Renal pelvis (tissue), 3 donors: ENCODE measurements around the gene GLRX3. TPM values are rescaled to one million over a fixed set of nuclear protein-coding genes. Genes with fewer than 3 reads are reported as not detected.

Experiments
- polyA plus RNA-seq, 3 donors: library from polyadenylated mRNA; unstranded; fragments of 120-200 nt; gene quantifications; one replicate each; pipeline ENCODE4 v1.2.1, GENCODE V29; 2013; ENCODE audit not compliant: insufficient read length in 3 of 3

Gene GLRX3
- polyA plus RNA-seq, 3 donors, result 78.1 to 83.2 (median 82.9) TPM

Other genes starting within 250 kb of the GLRX3 start
- 1 to 10 TPM; 1.6 to 2.0 (median 1.9) TPM for gene EBF3, start 172.1 kb upstream of the GLRX3 start, polyA plus RNA-seq
- gene C10orf143, start 25.6 kb upstream of the GLRX3 start, polyA plus RNA-seq, result 1 to 10 TPM; 5.4 to 7.1 (median 6.9) TPM